HepG2 (cell line): Measurements from ENCODE around the gene MED12L. TPM values are rescaled to one million over a fixed set of nuclear protein-coding genes. Genes with fewer than 3 reads are reported as not detected.

Source experiments
- HNRNPK ChIP-seq: fragments of 200-400 bp; formaldehyde crosslinking; IDR thresholded peaks from 2 replicates; pipeline ENCODE4 v1.6.1; 2018; ENCODE audit warnings: low read length, low read depth, moderate library complexity, mild to moderate bottlenecking; ENCODE audit not compliant: poor library complexity, severe bottlenecking
- HNRNPL ChIP-seq: fragments of 200-400 bp; formaldehyde crosslinking; IDR thresholded peaks from 2 replicates; pipeline ENCODE4 v1.6.1; 2017; ENCODE audit warnings: mild to moderate bottlenecking, low read depth, low read length
- MAZ ChIP-seq, 2 experiments: sonication (generic) in 1 of 2; formaldehyde crosslinking in 1 of 2; IDR thresholded peaks; 2 replicates each; pipeline versions ENCODE4 v1.5.0 to v1.6.1; 2012 to 2020; ENCODE audit warnings: low read depth in 2 of 2, mild to moderate bottlenecking in 2 of 2, borderline replicate concordance in 1 of 2, improper control_type of control experiment in 1 of 2, low read length in 1 of 2, missing genetic modification reagents in 1 of 2, moderate library complexity in 1 of 2
- MXI1 ChIP-seq: IDR thresholded peaks from 3 replicates; pipeline ENCODE4 v1.6.1; 2012; ENCODE audit warnings: low read depth, low read length, inconsistent platforms, borderline replicate concordance
- MYNN ChIP-seq: sonication (generic); formaldehyde crosslinking; IDR thresholded peaks from 2 replicates; pipeline ENCODE4 v1.4.0; 2020; ENCODE audit warnings: mild to moderate bottlenecking, low read depth, missing genetic modification reagents
- RFX3 ChIP-seq: IDR thresholded peaks from 2 replicates; pipeline ENCODE4 v1.6.1; 2016; ENCODE audit warnings: missing biosample characterization, missing genetic modification reagents
- RXRA ChIP-seq: sonication (generic); formaldehyde crosslinking; IDR thresholded peaks from 2 replicates; pipeline ENCODE4 v1.5.1; 2020; ENCODE audit warnings: missing genetic modification reagents
- TOPORS ChIP-seq: sonication (generic); formaldehyde crosslinking; IDR thresholded peaks from 2 replicates; pipeline ENCODE4 v1.8.0; 2023; ENCODE audit warnings: mild to moderate bottlenecking, missing genetic modification reagents
- ZNF10 ChIP-seq: sonication (generic); formaldehyde crosslinking; IDR thresholded peaks from 2 replicates; pipeline ENCODE4 v1.4.0; 2020; ENCODE audit warnings: mild to moderate bottlenecking, low read depth, missing genetic modification reagents, borderline replicate concordance
- ZSCAN20 ChIP-seq: sonication (generic); formaldehyde crosslinking; IDR thresholded peaks from 2 replicates; pipeline ENCODE4 v1.4.0; 2020; ENCODE audit warnings: missing genetic modification reagents, mild to moderate bottlenecking, borderline replicate concordance
- polyA plus RNA-seq, 8 experiments: library from polyadenylated mRNA; depleted of rRNA in 3 of 8; stranded (reverse) in 7 of 8; unstranded in 1 of 8; fragments of >200 nt; fragmentation: Illumina TruSeq in 4 of 8; extraction: Trizol in 4 of 8; gene quantifications; 2 replicates each; pipeline versions ENCODE4 v1.2.1 to v1.2.3, GENCODE V29; 2011 to 2016; ENCODE audit warnings: low read depth in 4 of 8, missing spikeins in 1 of 8, mixed read lengths in 1 of 8; ENCODE audit not compliant: insufficient read depth in 1 of 8
- total RNA-seq, 5 experiments: library from RNA; depleted of rRNA; stranded (reverse); fragments of >200 nt; fragmentation: Illumina TruSeq; extraction: Trizol; gene quantifications; 2 replicates each; pipeline ENCODE4 v1.2.3, GENCODE V29; 2016; ENCODE audit warnings: low read depth in 1 of 5
- TF ChIP-seq, protein P1 (sequence below): sonication (generic); formaldehyde crosslinking; IDR thresholded peaks from 2 replicates; pipeline ENCODE4 v1.4.0; 2020; ENCODE audit warnings: mild to moderate bottlenecking, missing genetic modification reagents, borderline replicate concordance
- TF ChIP-seq, protein P2 (sequence below): IDR thresholded peaks from 2 replicates; pipeline ENCODE4 v1.6.1; 2016; ENCODE audit warnings: missing genetic modification reagents, missing compliant biosample characterization
- TF ChIP-seq, protein P3 (sequence below): sonication (generic); formaldehyde crosslinking; IDR thresholded peaks from 2 replicates; pipeline ENCODE4 v1.5.0; 2020; ENCODE audit warnings: mild to moderate bottlenecking, missing genetic modification reagents
- TF ChIP-seq, protein P4 (sequence below): sonication (generic); formaldehyde crosslinking; IDR thresholded peaks from 2 replicates; pipeline ENCODE4 v1.4.0; 2020; ENCODE audit warnings: missing genetic modification reagents, borderline replicate concordance

MED12L gene
- total and polyA plus RNA-seq, 2 of the 13 experiments (the other 11 are each of a cell fraction or from before 2014, with no cell fraction given) = 0.07 to 0.64 TPM

DNA sequence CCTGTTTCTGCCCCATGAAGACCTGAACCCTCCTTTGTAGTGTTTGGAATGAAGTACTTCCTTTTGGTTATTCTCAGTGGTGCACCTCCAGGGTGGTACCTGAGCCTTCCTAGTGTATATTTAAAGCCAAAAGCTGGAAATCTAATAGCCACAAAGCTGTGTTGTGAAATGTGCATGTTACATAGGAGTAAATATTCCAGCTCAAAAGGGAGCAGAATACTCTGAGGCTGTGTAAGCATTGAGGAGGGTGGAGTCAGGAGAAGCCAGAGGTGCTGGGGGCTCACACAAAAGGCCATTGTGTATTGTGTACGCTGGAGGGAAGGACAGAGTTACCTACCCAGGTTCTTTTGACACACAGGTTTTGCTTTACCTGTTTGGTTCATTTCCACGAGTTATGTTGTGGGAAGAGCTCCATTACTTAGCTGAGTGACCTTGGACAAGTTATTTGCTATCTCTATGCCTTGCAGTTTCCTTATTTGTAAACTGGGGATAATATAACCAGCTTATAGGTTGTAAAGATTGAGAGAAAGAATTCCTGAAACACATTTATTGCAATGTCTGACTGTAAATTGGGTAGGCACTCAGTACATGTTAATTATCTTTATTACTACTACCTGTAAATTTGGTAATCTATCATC, 92.9 kb downstream of the MED12L start (continued):
- TF ChIP-seq, protein P1, sequence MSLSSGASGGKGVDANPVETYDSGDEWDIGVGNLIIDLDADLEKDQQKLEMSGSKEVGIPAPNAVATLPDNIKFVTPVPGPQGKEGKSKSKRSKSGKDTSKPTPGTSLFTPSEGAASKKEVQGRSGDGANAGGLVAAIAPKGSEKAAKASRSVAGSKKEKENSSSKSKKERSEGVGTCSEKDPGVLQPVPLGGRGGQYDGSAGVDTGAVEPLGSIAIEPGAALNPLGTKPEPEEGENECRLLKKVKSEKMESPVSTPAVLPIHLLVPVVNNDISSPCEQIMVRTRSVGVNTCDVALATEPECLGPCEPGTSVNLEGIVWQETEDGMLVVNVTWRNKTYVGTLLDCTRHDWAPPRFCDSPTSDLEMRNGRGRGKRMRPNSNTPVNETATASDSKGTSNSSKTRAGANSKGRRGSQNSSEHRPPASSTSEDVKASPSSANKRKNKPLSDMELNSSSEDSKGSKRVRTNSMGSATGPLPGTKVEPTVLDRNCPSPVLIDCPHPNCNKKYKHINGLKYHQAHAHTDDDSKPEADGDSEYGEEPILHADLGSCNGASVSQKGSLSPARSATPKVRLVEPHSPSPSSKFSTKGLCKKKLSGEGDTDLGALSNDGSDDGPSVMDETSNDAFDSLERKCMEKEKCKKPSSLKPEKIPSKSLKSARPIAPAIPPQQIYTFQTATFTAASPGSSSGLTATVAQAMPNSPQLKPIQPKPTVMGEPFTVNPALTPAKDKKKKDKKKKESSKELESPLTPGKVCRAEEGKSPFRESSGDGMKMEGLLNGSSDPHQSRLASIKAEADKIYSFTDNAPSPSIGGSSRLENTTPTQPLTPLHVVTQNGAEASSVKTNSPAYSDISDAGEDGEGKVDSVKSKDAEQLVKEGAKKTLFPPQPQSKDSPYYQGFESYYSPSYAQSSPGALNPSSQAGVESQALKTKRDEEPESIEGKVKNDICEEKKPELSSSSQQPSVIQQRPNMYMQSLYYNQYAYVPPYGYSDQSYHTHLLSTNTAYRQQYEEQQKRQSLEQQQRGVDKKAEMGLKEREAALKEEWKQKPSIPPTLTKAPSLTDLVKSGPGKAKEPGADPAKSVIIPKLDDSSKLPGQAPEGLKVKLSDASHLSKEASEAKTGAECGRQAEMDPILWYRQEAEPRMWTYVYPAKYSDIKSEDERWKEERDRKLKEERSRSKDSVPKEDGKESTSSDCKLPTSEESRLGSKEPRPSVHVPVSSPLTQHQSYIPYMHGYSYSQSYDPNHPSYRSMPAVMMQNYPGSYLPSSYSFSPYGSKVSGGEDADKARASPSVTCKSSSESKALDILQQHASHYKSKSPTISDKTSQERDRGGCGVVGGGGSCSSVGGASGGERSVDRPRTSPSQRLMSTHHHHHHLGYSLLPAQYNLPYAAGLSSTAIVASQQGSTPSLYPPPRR = peak; percentile 50; the same call in 1 of the 2 replicates
- no peak for TF ChIP-seq ZSCAN20 (CRISPR knock-in tag)
- TF ChIP-seq MAZ (IDR thresholded peaks at IDR 0.05; ENCODE audit: borderline replicate concordance, low read depth, low read length) = no peak
- TF ChIP-seq MAZ (CRISPR knock-in tag; IDR thresholded peaks at IDR 0.05; ENCODE audit: low read depth) = no peak
- TF ChIP-seq HNRNPL = no peak
- TF ChIP-seq RFX3 (CRISPR knock-in tag) = no peak
- no peak for TF ChIP-seq MYNN
- TF ChIP-seq, protein P2, sequence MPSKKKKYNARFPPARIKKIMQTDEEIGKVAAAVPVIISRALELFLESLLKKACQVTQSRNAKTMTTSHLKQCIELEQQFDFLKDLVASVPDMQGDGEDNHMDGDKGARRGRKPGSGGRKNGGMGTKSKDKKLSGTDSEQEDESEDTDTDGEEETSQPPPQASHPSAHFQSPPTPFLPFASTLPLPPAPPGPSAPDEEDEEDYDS = peak; percentile 47; the same call in 1 of the 2 replicates
- TF ChIP-seq MXI1 = no peak
- TF ChIP-seq HNRNPK = no peak
- no peak for TF ChIP-seq ZNF10 (CRISPR knock-in tag)
- TF ChIP-seq, protein P3, sequence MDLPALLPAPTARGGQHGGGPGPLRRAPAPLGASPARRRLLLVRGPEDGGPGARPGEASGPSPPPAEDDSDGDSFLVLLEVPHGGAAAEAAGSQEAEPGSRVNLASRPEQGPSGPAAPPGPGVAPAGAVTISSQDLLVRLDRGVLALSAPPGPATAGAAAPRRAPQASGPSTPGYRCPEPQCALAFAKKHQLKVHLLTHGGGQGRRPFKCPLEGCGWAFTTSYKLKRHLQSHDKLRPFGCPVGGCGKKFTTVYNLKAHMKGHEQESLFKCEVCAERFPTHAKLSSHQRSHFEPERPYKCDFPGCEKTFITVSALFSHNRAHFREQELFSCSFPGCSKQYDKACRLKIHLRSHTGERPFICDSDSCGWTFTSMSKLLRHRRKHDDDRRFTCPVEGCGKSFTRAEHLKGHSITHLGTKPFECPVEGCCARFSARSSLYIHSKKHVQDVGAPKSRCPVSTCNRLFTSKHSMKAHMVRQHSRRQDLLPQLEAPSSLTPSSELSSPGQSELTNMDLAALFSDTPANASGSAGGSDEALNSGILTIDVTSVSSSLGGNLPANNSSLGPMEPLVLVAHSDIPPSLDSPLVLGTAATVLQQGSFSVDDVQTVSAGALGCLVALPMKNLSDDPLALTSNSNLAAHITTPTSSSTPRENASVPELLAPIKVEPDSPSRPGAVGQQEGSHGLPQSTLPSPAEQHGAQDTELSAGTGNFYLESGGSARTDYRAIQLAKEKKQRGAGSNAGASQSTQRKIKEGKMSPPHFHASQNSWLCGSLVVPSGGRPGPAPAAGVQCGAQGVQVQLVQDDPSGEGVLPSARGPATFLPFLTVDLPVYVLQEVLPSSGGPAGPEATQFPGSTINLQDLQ (CRISPR knock-in tag) = no peak
- TF ChIP-seq RXRA (CRISPR knock-in tag) = no peak; the same call in 1 of the 2 replicates
- TF ChIP-seq TOPORS (CRISPR knock-in tag) = no peak
- TF ChIP-seq, protein P4, sequence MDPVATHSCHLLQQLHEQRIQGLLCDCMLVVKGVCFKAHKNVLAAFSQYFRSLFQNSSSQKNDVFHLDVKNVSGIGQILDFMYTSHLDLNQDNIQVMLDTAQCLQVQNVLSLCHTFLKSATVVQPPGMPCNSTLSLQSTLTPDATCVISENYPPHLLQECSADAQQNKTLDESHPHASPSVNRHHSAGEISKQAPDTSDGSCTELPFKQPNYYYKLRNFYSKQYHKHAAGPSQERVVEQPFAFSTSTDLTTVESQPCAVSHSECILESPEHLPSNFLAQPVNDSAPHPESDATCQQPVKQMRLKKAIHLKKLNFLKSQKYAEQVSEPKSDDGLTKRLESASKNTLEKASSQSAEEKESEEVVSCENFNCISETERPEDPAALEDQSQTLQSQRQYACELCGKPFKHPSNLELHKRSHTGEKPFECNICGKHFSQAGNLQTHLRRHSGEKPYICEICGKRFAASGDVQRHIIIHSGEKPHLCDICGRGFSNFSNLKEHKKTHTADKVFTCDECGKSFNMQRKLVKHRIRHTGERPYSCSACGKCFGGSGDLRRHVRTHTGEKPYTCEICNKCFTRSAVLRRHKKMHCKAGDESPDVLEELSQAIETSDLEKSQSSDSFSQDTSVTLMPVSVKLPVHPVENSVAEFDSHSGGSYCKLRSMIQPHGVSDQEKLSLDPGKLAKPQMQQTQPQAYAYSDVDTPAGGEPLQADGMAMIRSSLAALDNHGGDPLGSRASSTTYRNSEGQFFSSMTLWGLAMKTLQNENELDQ (CRISPR knock-in tag) = no peak
